Endothelial cell (in vitro differentiated cells): Measurements from ENCODE around the gene PSMA1. TPM values are rescaled to one million over a fixed set of nuclear protein-coding genes. Genes with fewer than 3 reads are reported as not detected.

Experiments
- DNase-seq: peaks from one replicate; pipeline ENCODE4 v3.0.0; 2021; ENCODE audit warnings: low spot score
- H3K27ac Mint-ChIP-seq: one replicate; pipeline ENCODE4 v1.8.0; 2021; ENCODE audit warnings: mixed read lengths, inconsistent platforms; ENCODE audit not compliant: unreplicated experiment
- H3K27me3 Mint-ChIP-seq: one replicate; pipeline ENCODE4 v1.8.0; 2021; ENCODE audit warnings: mild to moderate bottlenecking, moderate library complexity, mixed read lengths, inconsistent platforms; ENCODE audit not compliant: unreplicated experiment
- H3K36me3 Mint-ChIP-seq: one replicate; pipeline ENCODE4 v1.8.0; 2021; ENCODE audit warnings: mild to moderate bottlenecking, low read depth, mixed read lengths, inconsistent platforms; ENCODE audit not compliant: unreplicated experiment
- H3K4me1 Mint-ChIP-seq: one replicate; pipeline ENCODE4 v1.8.0; 2021; ENCODE audit warnings: mild to moderate bottlenecking, mixed read lengths, inconsistent platforms; ENCODE audit not compliant: unreplicated experiment
- H3K4me3 Mint-ChIP-seq: one replicate; pipeline ENCODE4 v1.8.0; 2021; ENCODE audit warnings: mild to moderate bottlenecking, mixed read lengths, inconsistent platforms; ENCODE audit not compliant: unreplicated experiment
- H3K9me3 Mint-ChIP-seq: one replicate; pipeline ENCODE4 v1.8.0; 2021; ENCODE audit warnings: mixed read lengths, inconsistent platforms; ENCODE audit not compliant: unreplicated experiment
- total RNA-seq: library from RNA; stranded (reverse); fragmentation: NEBNext Ultra II Directional; extraction: Animal tissue kit (Norgen Biotek cat#: 25700); gene quantifications from one replicate; pipeline ENCODE4 v1.2.1, GENCODE V29; 2021; ENCODE audit not compliant: unreplicated experiment
- TF ChIP-seq, protein P1 (sequence below): fragments of 200-600 bp; sonication (generic); IDR thresholded peaks from one replicate; pipeline ENCODE4 v1.5.0; 2021; ENCODE audit warnings: antibody characterized with exemption; ENCODE audit not compliant: unreplicated experiment

Gene PSMA1
- total RNA-seq, 1 donor from 2014 or later, result 163 TPM

DNA sequence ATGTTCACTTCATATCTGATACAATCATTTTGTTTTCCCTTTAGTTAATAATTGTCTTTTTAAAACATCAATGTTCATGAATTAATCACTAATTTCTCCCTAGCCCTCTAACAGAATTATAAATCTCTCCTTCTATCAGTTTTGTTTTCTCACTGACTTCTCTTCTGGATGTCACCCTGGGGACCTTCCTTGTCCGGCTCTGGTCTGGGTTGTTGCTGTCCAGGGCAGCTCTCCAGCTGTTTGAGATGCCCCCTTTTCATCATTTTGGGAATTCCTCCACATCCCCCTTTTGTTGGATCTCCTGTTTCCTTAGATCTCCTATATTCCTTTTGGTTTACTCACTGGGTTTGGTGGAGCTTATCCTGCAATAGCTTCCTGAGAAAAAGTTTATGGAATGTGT, 35.6 kb upstream of the PSMA1 start:
- no peak for DNase-seq
- TF ChIP-seq, protein P1, sequence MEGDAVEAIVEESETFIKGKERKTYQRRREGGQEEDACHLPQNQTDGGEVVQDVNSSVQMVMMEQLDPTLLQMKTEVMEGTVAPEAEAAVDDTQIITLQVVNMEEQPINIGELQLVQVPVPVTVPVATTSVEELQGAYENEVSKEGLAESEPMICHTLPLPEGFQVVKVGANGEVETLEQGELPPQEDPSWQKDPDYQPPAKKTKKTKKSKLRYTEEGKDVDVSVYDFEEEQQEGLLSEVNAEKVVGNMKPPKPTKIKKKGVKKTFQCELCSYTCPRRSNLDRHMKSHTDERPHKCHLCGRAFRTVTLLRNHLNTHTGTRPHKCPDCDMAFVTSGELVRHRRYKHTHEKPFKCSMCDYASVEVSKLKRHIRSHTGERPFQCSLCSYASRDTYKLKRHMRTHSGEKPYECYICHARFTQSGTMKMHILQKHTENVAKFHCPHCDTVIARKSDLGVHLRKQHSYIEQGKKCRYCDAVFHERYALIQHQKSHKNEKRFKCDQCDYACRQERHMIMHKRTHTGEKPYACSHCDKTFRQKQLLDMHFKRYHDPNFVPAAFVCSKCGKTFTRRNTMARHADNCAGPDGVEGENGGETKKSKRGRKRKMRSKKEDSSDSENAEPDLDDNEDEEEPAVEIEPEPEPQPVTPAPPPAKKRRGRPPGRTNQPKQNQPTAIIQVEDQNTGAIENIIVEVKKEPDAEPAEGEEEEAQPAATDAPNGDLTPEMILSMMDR, result no peak
- H3K4me3 Mint-ChIP-seq, result no peak overlapping the region
- peaks cover 3% of the 10 kb centered on the region for H3K27me3 Mint-ChIP-seq
- H3K9me3 Mint-ChIP-seq, result no peaks in the 10 kb centered on the region
- H3K4me1 Mint-ChIP-seq, result peaks cover 3% of the 10 kb centered on the region
- no peak overlapping the region for H3K27ac Mint-ChIP-seq
- H3K36me3 Mint-ChIP-seq, result no peaks in the 10 kb centered on the region

DNA sequence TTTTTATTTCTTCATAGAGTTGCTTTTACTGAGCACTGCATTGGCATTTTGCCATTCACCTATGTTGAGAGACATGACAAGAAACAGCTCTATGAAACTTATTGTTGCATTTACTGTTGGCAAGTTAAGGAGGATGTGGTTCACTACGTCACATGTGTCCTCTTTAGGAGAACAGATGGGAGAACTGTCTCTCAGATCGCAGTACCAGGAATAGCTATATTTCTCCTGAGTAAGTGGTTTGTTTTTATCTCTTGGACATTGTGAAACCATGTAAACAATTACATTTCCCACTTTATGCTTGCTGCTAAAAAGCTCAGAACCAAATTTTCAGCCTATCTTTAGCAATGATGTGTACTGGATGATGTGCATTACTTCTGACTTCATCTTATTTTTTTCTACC, 34.8 kb upstream of the PSMA1 start:
- no peak for DNase-seq
- Mint-ChIP-seq H3K27ac (no peak overlapping the region), H3K9me3 (no peaks in the 10 kb centered on the region), H3K4me3 (no peak overlapping the region), H3K4me1 (peaks cover 3% of the 10 kb centered on the region), H3K36me3 (no peaks in the 10 kb centered on the region), H3K27me3 (peaks cover 4% of the 10 kb centered on the region)
- TF ChIP-seq, protein P1, result no peak

DNA sequence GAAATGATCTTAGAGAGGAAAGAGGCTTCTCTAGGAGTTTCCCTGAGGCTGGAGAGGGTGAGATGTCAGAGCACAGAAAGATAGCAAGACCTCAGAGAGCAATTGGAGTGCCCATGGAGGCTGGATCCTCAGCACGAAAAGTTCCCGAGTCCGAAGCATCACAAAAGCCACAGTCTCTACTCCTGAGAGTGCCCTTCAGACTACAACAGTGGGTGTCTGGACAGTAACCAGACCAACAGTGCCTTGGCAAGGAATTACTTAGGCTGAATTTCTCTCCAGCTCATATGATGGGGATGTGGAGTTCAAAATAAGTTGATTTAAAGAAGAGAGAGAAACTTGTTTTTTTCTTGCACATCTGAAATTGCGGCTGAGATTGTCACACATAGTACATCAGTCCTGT, 31.9 kb upstream of the PSMA1 start:
- no peak overlapping the region for H3K27ac Mint-ChIP-seq

DNA sequence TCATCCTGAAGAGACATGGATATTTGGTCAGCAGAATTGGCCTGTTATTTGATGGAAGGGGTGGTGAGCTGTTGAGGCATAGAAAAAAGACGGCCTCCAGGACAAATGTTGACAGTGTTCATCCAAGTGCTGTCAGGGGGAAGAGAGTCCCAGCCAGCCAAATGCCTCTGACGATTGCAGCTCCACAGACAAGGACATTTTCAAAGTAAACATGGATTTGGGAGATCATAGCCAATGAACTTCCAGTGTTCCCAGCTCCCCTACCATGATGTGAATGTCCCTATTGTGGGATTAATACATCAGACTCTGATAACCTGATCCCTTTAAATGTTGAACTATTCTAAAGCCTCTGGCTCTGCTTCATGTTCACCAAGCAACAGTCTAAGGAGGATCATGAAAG, 31.2 kb upstream of the PSMA1 start:
- Mint-ChIP-seq H3K36me3 (no peaks in the 10 kb centered on the region), H3K27ac (no peak overlapping the region), H3K27me3 (peaks cover 1% of the 10 kb centered on the region), H3K4me1 (peaks cover 3% of the 10 kb centered on the region), H3K9me3 (no peaks in the 10 kb centered on the region), H3K4me3 (no peak overlapping the region)
- TF ChIP-seq, protein P1, result no peak
- DNase-seq, result no peak

More for the DNA sequence above, 31.9 kb upstream of the PSMA1 start:
- Mint-ChIP-seq H3K9me3 (no peaks in the 10 kb centered on the region), H3K4me3 (no peak overlapping the region), H3K27me3 (peaks cover 1% of the 10 kb centered on the region), H3K36me3 (no peaks in the 10 kb centered on the region), H3K4me1 (peaks cover 3% of the 10 kb centered on the region)
- TF ChIP-seq, protein P1, result no peak
- no peak for DNase-seq

DNA sequence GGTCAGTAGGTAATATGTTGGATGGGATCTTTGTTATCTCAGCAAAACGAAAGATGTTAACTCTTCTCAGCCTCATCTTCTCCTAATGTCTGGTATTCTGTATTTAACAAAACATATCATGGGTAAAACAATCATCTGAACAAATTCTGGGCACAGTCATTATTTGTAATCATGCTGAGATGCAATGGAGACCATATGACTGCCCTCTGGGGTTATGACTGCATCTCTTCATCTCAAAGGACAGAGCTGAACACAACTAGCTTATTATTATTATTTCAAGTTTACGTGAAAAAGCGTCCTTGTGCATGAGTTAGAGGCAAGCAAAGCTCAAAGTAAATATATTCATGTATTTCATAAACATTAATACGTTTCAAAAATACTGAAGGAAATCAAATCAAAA, 29.7 kb upstream of the PSMA1 start:
- Mint-ChIP-seq H3K4me3 (no peak overlapping the region), H3K4me1 (peaks cover 3% of the 10 kb centered on the region), H3K36me3 (no peaks in the 10 kb centered on the region), H3K27me3 (peaks cover 1% of the 10 kb centered on the region), H3K27ac (no peak overlapping the region), H3K9me3 (no peaks in the 10 kb centered on the region)
- DNase-seq, result no peak
- TF ChIP-seq, protein P1, result no peak
